ENCODE measurements around the gene SULT1C2. TPM values are rescaled to one million over a fixed set of nuclear protein-coding genes. Genes with fewer than 3 reads are reported as not detected.

The SULT1C2 gene
- total RNA-seq, 1 donor from 2014 or later = 4.3 TPM

GRCh38 chr2:108323619-108324018 lies 34.9 kb downstream of the SULT1C2 start:
- no peak for TF ChIP-seq CTCF (conservative IDR thresholded peaks at IDR 0.05; ENCODE audit: low read depth, low read length)
- H3K4me3 ChIP-seq (ENCODE audit: low read depth, low read length) = no peak overlapping the region
- DNase-seq (ENCODE audit: low read depth) = no peak

GRCh38 chr2:108324531-108325255 lies 36.0 kb downstream of the SULT1C2 start:
- no peak for TF ChIP-seq CTCF (conservative IDR thresholded peaks at IDR 0.05; ENCODE audit: low read depth, low read length)
- peak; percentile 64 for DNase-seq (ENCODE audit: low read depth)
- no peak overlapping the region for H3K4me3 ChIP-seq (ENCODE audit: low read depth, low read length)

- no peak for DNase-seq (ENCODE audit: low read depth)
- TF ChIP-seq CTCF (conservative IDR thresholded peaks at IDR 0.05; ENCODE audit: low read depth, low read length) = no peak
- H3K4me3 ChIP-seq (ENCODE audit: low read depth, low read length) = no peak overlapping the region
Measured at GRCh38 chr2:108325756-108326155, 37.1 kb downstream of the SULT1C2 start.

- TF ChIP-seq CTCF (conservative IDR thresholded peaks at IDR 0.05; ENCODE audit: low read depth, low read length) = no peak
- no peak overlapping the region for H3K4me3 ChIP-seq (ENCODE audit: low read depth, low read length)
- DNase-seq (ENCODE audit: low read depth) = no peak
Measured at GRCh38 chr2:108329771-108330170, 41.1 kb downstream of the SULT1C2 start.

- DNase-seq (ENCODE audit: low read depth) = no peak
- no peak overlapping the region for H3K4me3 ChIP-seq (ENCODE audit: low read depth, low read length)
- no peak for TF ChIP-seq CTCF (conservative IDR thresholded peaks at IDR 0.05; ENCODE audit: low read depth, low read length)
Measured at GRCh38 chr2:108330979-108331378, 42.3 kb downstream of the SULT1C2 start.

GRCh38 chr2:108345951-108346350 lies 57.3 kb downstream of the SULT1C2 start:
- DNase-seq (ENCODE audit: low read depth) = no peak
- no peak for TF ChIP-seq CTCF (conservative IDR thresholded peaks at IDR 0.05; ENCODE audit: low read depth, low read length)
- H3K4me3 ChIP-seq (ENCODE audit: low read depth, low read length) = no peak overlapping the region

GRCh38 chr2:108346827-108347226 lies 58.1 kb downstream of the SULT1C2 start:
- DNase-seq (ENCODE audit: low read depth) = no peak
- H3K4me3 ChIP-seq (ENCODE audit: low read depth, low read length) = no peak overlapping the region
- TF ChIP-seq CTCF (conservative IDR thresholded peaks at IDR 0.05; ENCODE audit: low read depth, low read length) = no peak
